ENCODE measurements around the gene CNIH4.

DNA sequence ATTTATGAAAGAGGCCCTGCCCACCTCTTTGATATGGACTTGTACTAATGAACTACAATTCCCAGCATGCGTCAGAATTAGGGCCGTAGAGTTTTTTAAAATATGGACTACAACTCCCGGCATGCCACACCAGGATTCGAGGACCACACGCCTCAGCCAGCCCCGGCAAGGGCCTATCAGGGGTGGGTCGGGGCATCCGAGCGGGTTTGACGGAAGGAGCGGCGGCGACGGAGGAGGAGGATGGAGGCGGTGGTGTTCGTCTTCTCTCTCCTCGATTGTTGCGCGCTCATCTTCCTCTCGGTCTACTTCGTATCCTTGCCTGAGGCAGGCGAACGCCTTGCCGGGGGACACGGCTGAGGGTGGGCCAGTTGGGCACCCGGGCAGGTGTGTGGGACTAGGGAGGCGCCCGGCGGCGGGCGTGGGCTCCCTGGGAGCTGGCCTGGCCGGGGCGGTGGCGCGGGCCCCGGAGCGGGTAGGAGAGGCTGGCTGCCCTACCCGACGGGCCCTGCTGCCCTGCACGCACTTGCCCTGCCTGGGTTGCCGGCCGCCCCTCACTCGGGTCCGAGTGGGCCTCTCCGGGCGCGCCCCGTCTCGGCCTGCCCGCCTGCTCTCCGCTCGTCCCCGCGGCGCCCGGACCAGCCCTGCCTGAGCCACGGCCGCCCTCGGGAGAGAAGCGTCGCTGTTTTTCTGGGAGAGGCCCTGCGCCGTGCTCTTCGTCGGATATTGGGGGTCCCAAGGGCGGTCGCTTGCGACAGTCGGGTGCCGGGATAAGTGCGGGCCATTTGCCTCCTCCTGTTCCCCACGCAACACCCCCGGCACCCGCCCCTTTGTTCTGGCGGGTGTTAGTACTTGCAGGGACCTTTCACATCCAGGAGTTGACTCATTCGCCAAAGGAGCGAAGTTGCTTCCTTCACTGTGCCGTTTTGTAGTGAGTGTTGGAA, at the start of gene CNIH4:
- TF ChIP-seq, protein P1, sequence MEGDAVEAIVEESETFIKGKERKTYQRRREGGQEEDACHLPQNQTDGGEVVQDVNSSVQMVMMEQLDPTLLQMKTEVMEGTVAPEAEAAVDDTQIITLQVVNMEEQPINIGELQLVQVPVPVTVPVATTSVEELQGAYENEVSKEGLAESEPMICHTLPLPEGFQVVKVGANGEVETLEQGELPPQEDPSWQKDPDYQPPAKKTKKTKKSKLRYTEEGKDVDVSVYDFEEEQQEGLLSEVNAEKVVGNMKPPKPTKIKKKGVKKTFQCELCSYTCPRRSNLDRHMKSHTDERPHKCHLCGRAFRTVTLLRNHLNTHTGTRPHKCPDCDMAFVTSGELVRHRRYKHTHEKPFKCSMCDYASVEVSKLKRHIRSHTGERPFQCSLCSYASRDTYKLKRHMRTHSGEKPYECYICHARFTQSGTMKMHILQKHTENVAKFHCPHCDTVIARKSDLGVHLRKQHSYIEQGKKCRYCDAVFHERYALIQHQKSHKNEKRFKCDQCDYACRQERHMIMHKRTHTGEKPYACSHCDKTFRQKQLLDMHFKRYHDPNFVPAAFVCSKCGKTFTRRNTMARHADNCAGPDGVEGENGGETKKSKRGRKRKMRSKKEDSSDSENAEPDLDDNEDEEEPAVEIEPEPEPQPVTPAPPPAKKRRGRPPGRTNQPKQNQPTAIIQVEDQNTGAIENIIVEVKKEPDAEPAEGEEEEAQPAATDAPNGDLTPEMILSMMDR (IDR thresholded peaks at IDR 0.05) = no peak
- peak in 1 of 2 donors; percentile 83 for TF ChIP-seq POLR2A (IDR thresholded peaks at IDR 0.05)
